Measurements from ENCODE around the gene VARS1.

VARS1 gene

GRCh38 chr6:31837369-31838113 is 42.0 kb upstream of the VARS1 start:
- TF ChIP-seq CTCF (IDR thresholded peaks at IDR 0.05; ENCODE audit: insufficient read depth, low read length, missing control alignments), result no peak
- no peak for DNase-seq (ENCODE audit: low read depth, low spot score)
- ChIA-PET CTCF (interaction anchor here (0.8 to 2.9 kb wide), 11 partner anchors 7 to 160 kb away, joined by 3 to 8 read pairs (median 4); partner anchors contain the start of genes LY6G5C and MSH5), POLR2A (interaction anchor here (0.6 to 3.1 kb wide), 7 partner anchors 7 to 134 kb away, joined by 3 to 11 read pairs (median 4); partner anchors contain the start of genes DDAH2 and NEU1)
- peak overlapping the region; percentile 93 for H3K4me3 ChIP-seq (ENCODE audit: low read depth, low read length)

- no peak for TF ChIP-seq CTCF (IDR thresholded peaks at IDR 0.05; ENCODE audit: insufficient read depth, low read length, missing control alignments)
- DNase-seq (ENCODE audit: low read depth, low spot score), result no peak
- CTCF ChIA-PET, result interaction anchor here (0.8 to 2.2 kb wide), 7 partner anchors 9 to 159 kb away, joined by 3 to 5 read pairs (median 3); partner anchors contain the start of genes HSPA1B and MSH5
- POLR2A ChIA-PET, result interaction anchor here (1.0 to 1.8 kb wide), 5 partner anchors 8 to 289 kb away, joined by 3 to 7 read pairs (median 4); partner anchors contain the start of genes HSPA1B, NEU1 and NFKBIL1
- H3K4me3 ChIP-seq (ENCODE audit: low read depth, low read length), result peak overlapping the region; percentile 93
These were observed 41.2 kb upstream of the VARS1 start for GRCh38 chr6:31836474-31837368.

GRCh38 chr6:31836047-31836473 is 40.5 kb upstream of the VARS1 start:
- CTCF ChIA-PET, result interaction anchor here (1.1 to 2.2 kb wide), 5 partner anchors 9 to 158 kb away, joined by 3 to 5 read pairs (median 3); partner anchors contain the start of genes DDAH2 and MSH5
- no peak for DNase-seq (ENCODE audit: low read depth, low spot score)
- POLR2A ChIA-PET, result interaction anchor here (0.7 to 1.8 kb wide), 6 partner anchors 9 to 1757 kb away, joined by 3 to 7 read pairs (median 4); partner anchors contain the start of genes HSPA1B, NEU1 and NFKBIL1
- no peak for TF ChIP-seq CTCF (IDR thresholded peaks at IDR 0.05; ENCODE audit: insufficient read depth, low read length, missing control alignments)
- peak overlapping the region; percentile 93 for H3K4me3 ChIP-seq (ENCODE audit: low read depth, low read length)

- POLR2A ChIA-PET, result interaction anchor here (0.6 to 1.1 kb wide), 8 partner anchors 10 to 132 kb away, joined by 3 to 5 read pairs (median 3); partner anchors contain the start of genes ABHD16A, HSPA1L and NEU1
- CTCF ChIA-PET, result interaction anchor here (1.1 to 5.1 kb wide), 3 partner anchors 28 to 106 kb away, joined by 4 to 29 read pairs (median 5); partner anchors contain the start of genes DDAH2 and LSM2
- DNase-seq (ENCODE audit: low read depth, low spot score), result no peak
- H3K4me3 ChIP-seq (ENCODE audit: low read depth, low read length), result peak overlapping the region; percentile 93
- TF ChIP-seq CTCF (IDR thresholded peaks at IDR 0.05; ENCODE audit: insufficient read depth, low read length, missing control alignments), result no peak
These were observed 39.1 kb upstream of the VARS1 start for GRCh38 chr6:31834367-31835250.
